MM.1S (cell line): ENCODE measurements around the gene CDC42SE2.

ENCODE experiments used
- DNase-seq: peaks from one replicate; pipeline ENCODE4 v3.0.0-alpha.2; 2015
- H2AFZ ChIP-seq: fragments of 300-600 bp; sonication (generic); 2 replicates; pipeline ENCODE4 v1.6.0; 2016; ENCODE audit warnings: antibody characterized with exemption, low read length
- H3F3A ChIP-seq: fragments of 300-600 bp; sonication (generic); 2 replicates; pipeline ENCODE4 v1.6.1; 2016; ENCODE audit warnings: mild to moderate bottlenecking, antibody characterized with exemption, low read length, moderate library complexity, mixed read lengths; ENCODE audit not compliant: insufficient read depth
- H3K27ac ChIP-seq: fragments of 300-600 bp; sonication (generic); 2 replicates; pipeline ENCODE4 v1.5.1; 2016; ENCODE audit warnings: mild to moderate bottlenecking, low read length
- H3K27me3 ChIP-seq: fragments of 300-600 bp; sonication (generic); replicated peaks from 2 replicates; pipeline ENCODE4 v1.6.0; 2016; ENCODE audit warnings: low read length; ENCODE audit not compliant: insufficient read depth
- H3K36me3 ChIP-seq: fragments of 300-600 bp; sonication (generic); replicated peaks from 2 replicates; pipeline ENCODE4 v1.6.1; 2016; ENCODE audit warnings: mild to moderate bottlenecking, low read length, mixed read lengths; ENCODE audit not compliant: insufficient read depth
- H3K4me1 ChIP-seq: fragments of 300-600 bp; sonication (generic); 2 replicates; pipeline ENCODE4 v1.6.1; 2016; ENCODE audit warnings: low read length, mixed read lengths
- H3K4me2 ChIP-seq: fragments of 300-600 bp; sonication (generic); 2 replicates; pipeline ENCODE4 v1.6.0; 2016; ENCODE audit warnings: low read depth, low read length
- H3K4me3 ChIP-seq: fragments of 300-600 bp; sonication (generic); 2 replicates; pipeline ENCODE4 v1.5.1; 2016; ENCODE audit warnings: low read length, mixed read lengths
- H3K79me2 ChIP-seq: fragments of 300-600 bp; sonication (generic); 2 replicates; pipeline ENCODE4 v1.6.1; 2016; ENCODE audit warnings: mixed run types, low read length, mixed read lengths
- H3K9ac ChIP-seq: fragments of 300-600 bp; sonication (generic); 2 replicates; pipeline ENCODE4 v1.6.1; 2016; ENCODE audit warnings: low read length, mixed read lengths
- H3K9me2 ChIP-seq: fragments of 300-600 bp; sonication (generic); replicated peaks from 2 replicates; pipeline ENCODE4 v1.6.1; 2016; ENCODE audit warnings: mild to moderate bottlenecking, low read length, mixed read lengths; ENCODE audit not compliant: insufficient read depth
- H3K9me3 ChIP-seq: fragments of 300-600 bp; sonication (generic); replicated peaks from 2 replicates; pipeline ENCODE4 v1.6.1; 2016; ENCODE audit warnings: mild to moderate bottlenecking, low read length, mixed read lengths; ENCODE audit not compliant: insufficient read depth
- H4K20me1 ChIP-seq: fragments of 300-600 bp; sonication (generic); 2 replicates; pipeline ENCODE4 v1.6.1; 2016; ENCODE audit warnings: mild to moderate bottlenecking, low read length, moderate library complexity, mixed read lengths; ENCODE audit not compliant: insufficient read depth
- CTCF ChIP-seq: fragments of 300-600 bp; sonication (generic); IDR thresholded peaks from 2 replicates; pipeline ENCODE4 v1.5.1; 2016; ENCODE audit warnings: antibody characterized with exemption, low read length, mixed read lengths
- EZH2 ChIP-seq: fragments of 300-600 bp; sonication (generic); optimal IDR thresholded peaks from 2 replicates; pipeline ENCODE3; 2017; ENCODE audit warnings: low read depth, mild to moderate bottlenecking, antibody characterized with exemption, low read length, mixed read lengths
- EZH2phosphoT487 ChIP-seq: fragments of 300-600 bp; sonication (generic); IDR thresholded peaks from 2 replicates; pipeline ENCODE4 v1.6.1; 2018; ENCODE audit warnings: antibody characterized with exemption, low read length

Gene CDC42SE2

DNA sequence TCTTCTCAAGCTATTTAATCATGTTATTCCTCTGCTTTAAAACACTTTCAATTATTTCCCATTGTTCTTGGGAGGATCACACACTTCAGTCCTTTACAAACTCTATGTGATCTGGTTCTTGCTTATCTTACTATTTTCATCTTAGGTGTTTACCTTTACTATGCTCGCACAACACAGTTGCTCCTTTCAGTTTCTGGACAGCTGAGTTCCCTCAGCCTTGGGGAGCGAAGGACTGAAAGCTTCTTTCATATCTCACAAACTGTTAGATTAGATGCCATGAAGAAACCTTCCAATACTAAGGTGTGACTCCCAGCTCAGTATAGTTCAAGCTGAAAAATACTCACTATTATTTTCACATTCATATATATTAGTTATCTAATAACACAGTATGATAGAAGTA lies 117.9 kb downstream of the CDC42SE2 start:
- Histone ChIP-seq H3K27me3 (no peaks in the 10 kb centered on the region), H3K4me2 (peak overlapping the region; percentile 71), H3K4me3 (peak overlapping the region; percentile 23), H3K79me2 (peaks cover 69% of the 10 kb centered on the region), H4K20me1 (no peaks in the 10 kb centered on the region), H3K27ac (peak overlapping the region; percentile 93), H3K9ac (peak overlapping the region; percentile 60; the same call in 1 of the 2 replicates), H3K9me2 (no peaks in the 10 kb centered on the region), H3K36me3 (peaks cover 5% of the 10 kb centered on the region; the same call in 1 of the 2 replicates), H2AFZ (no peak overlapping the region), H3K9me3 (no peaks in the 10 kb centered on the region), H3K4me1 (peaks cover 69% of the 10 kb centered on the region), H3F3A (peaks cover 61% of the 10 kb centered on the region)
- DNase-seq, result peak; percentile 86
- TF ChIP-seq EZH2 (no peak), EZH2phosphoT487 (no peak), CTCF (no peak)

- H3K4me2 ChIP-seq, result peak overlapping the region; percentile 71
- peaks cover 65% of the 10 kb centered on the region for H3K4me1 ChIP-seq
- peak overlapping the region; percentile 23 for H3K4me3 ChIP-seq
Observed at GRCh38 chr5:131382407-131383395, 118.8 kb downstream of the CDC42SE2 start.

DNA sequence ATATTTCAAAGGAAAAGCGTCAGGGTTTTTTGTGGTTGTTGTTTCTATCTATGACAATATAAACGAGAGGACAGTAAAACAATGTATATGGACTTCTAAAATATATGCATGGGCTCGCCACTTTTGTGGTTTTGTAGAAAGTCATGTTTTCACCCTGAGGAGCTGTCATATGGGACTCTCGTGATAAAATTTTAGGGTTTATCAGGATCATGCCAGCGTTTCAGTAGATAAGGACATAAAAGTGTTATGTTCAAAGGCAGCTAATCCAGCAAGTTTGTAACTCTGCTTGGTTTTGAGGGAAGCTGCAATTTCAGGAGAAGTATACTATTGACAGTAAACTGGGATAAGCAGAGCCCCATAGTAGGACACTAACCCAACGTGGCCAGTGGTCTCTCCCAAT lies 120.3 kb downstream of the CDC42SE2 start:
- Histone ChIP-seq H3K9me3 (no peaks in the 10 kb centered on the region), H3K9me2 (no peaks in the 10 kb centered on the region), H3K4me2 (no peak overlapping the region), H3K36me3 (peaks cover 5% of the 10 kb centered on the region; the same call in 1 of the 2 replicates), H4K20me1 (no peaks in the 10 kb centered on the region), H3K9ac (no peak overlapping the region), H3K4me3 (no peak overlapping the region), H3K27me3 (no peaks in the 10 kb centered on the region), H3K4me1 (peaks cover 50% of the 10 kb centered on the region), H3K27ac (no peak overlapping the region), H2AFZ (no peak overlapping the region), H3F3A (peaks cover 41% of the 10 kb centered on the region), H3K79me2 (peaks cover 74% of the 10 kb centered on the region)
- TF ChIP-seq EZH2phosphoT487, result no peak
- TF ChIP-seq CTCF, result no peak
- no peak for TF ChIP-seq EZH2
- no peak for DNase-seq

More at GRCh38 chr5:131382407-131383395, 118.8 kb downstream of the CDC42SE2 start:
- H3K9ac ChIP-seq, result peak overlapping the region; percentile 60; the same call in 1 of the 2 replicates
- peaks cover 68% of the 10 kb centered on the region for H3K79me2 ChIP-seq
- DNase-seq, result peak; percentile 87
- H3K27ac ChIP-seq, result peak overlapping the region; percentile 93
- TF ChIP-seq CTCF, result peak; percentile 79
- no peak for TF ChIP-seq EZH2
- no peak for TF ChIP-seq EZH2phosphoT487
- H3K27me3 ChIP-seq, result no peaks in the 10 kb centered on the region
- peaks cover 5% of the 10 kb centered on the region; the same call in 1 of the 2 replicates for H3K36me3 ChIP-seq
- H4K20me1 ChIP-seq, result no peaks in the 10 kb centered on the region
- peaks cover 56% of the 10 kb centered on the region for H3F3A ChIP-seq
- H3K9me3 ChIP-seq, result no peaks in the 10 kb centered on the region
- H2AFZ ChIP-seq, result no peak overlapping the region
- no peaks in the 10 kb centered on the region for H3K9me2 ChIP-seq
